ENCODE results near the gene USP6NL.

USP6NL gene

DNA sequence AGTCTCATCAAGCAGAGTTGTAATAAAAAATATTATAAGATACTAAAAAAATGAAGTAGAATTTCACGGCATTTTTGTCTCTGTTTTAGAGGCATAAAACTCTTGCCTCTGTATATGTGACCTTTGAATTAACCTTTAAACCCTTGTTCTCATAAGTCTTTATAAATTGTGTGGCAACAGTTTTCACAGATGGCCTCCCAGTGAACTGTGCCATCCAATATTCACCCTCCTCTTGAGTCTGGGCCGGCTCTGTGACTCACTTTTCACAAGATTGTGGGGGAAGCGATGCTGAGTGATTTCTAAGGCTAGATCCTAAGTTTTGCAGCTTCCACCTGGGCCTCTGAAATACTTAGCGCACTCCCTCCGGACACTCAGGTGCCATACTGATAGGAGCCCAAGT is 4.6 kb upstream of the USP6NL start:
- no peak for DNase-seq (ENCODE audit: low read depth, low spot score)

- no peak for DNase-seq (ENCODE audit: low read depth, low spot score)
These were observed 3.9 kb upstream of the USP6NL start for GRCh38 chr10:11615396-11615795.

DNA sequence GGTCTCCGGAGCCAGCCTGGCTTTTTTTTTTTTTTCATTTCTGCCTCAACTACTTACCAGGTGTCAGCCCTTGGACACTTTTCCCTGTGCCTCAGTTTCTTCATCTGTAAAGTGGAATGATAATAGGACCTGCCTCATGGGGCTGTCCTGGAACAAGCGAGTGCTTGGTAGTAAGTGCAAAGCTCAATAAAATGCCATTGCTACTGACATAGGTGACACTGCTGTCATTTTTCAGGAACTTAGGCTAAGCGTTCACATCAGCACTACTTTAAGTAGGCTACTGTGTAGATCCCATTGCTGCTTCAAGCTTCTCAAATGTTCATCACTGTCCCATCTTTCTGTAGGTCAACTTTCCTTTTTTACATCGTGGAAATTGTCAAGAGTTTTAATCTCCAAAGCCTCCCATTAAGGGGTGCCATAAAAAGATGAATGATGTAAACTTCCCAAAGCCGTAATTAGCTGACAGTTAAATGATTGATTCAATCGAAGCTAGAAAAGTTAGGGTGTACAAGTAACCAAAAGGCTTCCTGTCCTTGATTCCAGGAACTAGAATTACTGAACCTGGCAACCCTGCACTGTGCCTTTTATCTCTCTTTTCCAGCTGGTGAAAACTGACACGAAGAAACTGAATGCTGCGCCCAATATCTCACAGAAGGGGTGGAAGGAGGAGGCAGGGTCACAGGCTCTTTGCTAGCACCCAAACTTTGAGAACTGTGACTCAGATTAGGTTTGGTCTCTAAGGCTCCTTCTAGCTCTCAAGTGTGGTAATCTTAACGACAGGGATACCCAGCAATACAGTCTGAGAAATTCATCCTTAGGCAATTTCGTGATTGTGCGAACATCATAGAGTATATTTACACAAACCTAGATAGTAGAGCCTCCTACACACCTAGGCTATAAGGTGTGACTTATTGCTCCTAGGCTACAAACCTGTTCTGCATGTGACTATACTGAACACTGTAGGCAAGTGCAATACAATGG is 861 bp upstream of the USP6NL start:
- DNase-seq (ENCODE audit: low read depth, low spot score): no peak

- no peak for DNase-seq (ENCODE audit: low read depth, low spot score)
These were observed 613 bp downstream of the USP6NL start for GRCh38 chr10:11610826-11611247.

DNA sequence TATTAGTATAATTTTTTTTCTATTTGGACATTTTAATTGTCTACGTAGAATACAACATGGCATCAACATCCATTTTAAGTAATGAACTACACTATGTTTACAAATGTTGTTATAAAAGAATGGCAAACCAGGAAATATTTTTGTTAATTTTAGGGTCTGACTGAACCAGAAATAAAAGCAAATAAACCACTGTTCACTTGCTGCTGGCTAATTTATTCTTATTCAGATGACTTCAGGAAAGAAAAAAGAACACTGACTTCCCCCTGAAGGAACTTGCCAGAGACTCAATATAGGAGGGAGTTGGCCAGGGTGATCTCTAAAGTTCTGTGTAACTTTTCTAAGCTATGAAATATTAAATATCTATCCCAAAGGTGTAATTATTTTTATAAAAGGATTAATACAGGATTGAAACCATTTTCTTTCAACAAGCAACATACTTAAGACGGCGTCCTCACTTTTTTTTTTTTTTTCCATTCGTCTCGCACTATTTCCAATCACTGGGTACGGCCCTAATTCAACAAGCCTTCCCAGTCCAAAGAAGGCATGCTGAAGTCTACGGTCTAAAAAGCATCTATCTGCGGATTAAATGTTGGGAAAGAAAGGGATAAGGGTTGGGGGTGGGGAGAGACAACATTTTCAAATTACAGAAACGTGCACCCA is 1.2 kb downstream of the USP6NL start:
- DNase-seq (ENCODE audit: low read depth, low spot score): no peak

DNA sequence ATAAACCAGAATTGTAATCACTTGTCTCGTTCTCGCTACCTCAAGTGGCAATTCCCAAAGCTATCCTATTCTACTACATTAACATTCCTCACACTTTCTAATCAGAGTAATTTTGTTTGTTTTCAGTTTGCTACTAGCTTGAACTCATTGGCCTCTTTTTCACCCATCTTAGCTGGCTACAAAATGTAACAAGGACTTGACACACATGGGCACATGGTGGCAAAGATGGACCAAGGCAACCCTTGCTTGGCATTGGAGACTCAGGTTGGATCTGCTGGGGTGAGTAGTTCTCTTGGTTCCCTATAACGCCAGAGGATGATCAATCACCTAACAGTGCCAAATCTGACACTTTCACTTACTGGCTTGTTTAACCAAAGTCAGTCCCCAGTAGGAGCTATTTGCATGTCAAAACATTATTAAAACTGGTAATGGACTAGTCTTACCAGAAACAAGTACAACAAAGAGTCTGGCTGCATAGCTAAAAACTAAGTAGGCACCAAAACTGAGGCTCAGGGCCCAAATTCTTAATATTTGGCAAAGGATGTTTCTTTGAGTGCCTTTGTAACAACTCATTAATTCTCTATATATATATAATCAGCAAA is 1.9 kb downstream of the USP6NL start:
- DNase-seq (ENCODE audit: low read depth, low spot score): no peak

- DNase-seq (ENCODE audit: low read depth, low spot score): no peak
These were observed 2.4 kb downstream of the USP6NL start for GRCh38 chr10:11609052-11609451.

DNA sequence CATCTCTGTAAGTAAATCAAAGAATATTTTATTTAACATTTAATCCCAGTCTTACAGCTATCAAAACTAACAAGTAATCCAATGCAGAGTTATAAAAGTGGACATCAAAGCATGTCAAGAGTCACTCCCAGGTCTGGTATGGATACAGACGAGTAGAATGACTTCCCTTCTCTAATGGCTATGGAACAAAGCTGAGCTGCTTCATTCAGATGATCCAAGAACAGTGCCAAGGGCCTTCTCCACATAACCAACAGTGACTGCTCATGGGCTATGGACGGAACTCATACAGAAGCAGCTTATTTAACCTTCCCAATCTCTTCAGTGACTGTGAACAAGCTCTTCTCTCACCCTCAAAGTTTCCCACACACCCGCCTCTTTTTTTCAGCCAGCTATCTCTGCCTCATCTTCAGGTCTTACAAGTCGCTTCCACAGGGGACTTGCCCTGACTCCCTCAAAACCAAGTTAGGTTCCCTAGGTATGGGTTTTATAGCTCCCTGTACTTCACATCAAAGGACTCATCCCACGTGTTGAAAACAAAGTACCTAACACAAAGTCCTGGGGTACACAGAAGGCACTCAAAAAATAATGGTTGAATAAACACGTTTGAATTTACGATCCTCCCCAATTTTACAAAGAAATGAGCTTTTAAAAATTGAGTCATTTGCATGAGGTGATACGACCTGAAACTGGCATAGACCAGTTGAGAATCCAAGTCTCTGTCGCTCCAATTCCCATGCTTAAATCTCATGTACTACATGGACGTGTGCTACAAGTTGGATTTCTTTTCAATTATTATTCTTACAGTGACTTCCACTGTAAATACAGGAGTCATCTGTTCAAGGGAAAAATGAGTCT is 3.1 kb downstream of the USP6NL start:
- DNase-seq (ENCODE audit: low read depth, low spot score): no peak

- DNase-seq (ENCODE audit: low read depth, low spot score): no peak
These were observed 5.5 kb downstream of the USP6NL start for GRCh38 chr10:11605807-11606408.

GRCh38 chr10:11604865-11605650 is 6.4 kb downstream of the USP6NL start:
- no peak for DNase-seq (ENCODE audit: low read depth, low spot score)

GRCh38 chr10:11603741-11604140 is 7.7 kb downstream of the USP6NL start:
- DNase-seq (ENCODE audit: low read depth, low spot score): no peak

- no peak for DNase-seq (ENCODE audit: low read depth, low spot score)
These were observed 8.4 kb downstream of the USP6NL start for GRCh38 chr10:11602919-11603523.

- DNase-seq (ENCODE audit: low read depth, low spot score): no peak
These were observed 9.1 kb downstream of the USP6NL start for GRCh38 chr10:11602358-11602757.

GRCh38 chr10:11601670-11602069 is 9.8 kb downstream of the USP6NL start:
- no peak for DNase-seq (ENCODE audit: low read depth, low spot score)

DNA sequence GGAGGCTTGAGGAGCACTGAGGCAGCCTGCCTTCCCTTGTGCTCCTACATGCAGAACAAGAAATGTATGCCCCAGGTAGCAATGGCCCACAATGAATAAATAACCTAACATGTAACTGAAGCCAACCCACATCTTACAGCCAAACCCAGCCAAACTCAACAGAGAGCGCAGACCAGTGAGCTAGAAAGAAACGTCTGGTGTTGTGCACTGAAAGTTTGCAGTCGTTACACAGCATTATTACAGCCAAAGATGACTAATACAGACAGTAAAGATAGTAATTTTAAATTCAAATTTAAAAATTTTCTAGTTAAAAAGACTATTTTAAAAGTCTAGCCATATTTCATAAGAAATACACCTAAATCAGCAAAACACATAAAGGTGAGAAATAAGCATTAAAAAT is 11.2 kb downstream of the USP6NL start:
- no peak for DNase-seq (ENCODE audit: low read depth, low spot score)

- no peak for DNase-seq (ENCODE audit: low read depth, low spot score)
These were observed 12.6 kb downstream of the USP6NL start for GRCh38 chr10:11598712-11599397.

DNA sequence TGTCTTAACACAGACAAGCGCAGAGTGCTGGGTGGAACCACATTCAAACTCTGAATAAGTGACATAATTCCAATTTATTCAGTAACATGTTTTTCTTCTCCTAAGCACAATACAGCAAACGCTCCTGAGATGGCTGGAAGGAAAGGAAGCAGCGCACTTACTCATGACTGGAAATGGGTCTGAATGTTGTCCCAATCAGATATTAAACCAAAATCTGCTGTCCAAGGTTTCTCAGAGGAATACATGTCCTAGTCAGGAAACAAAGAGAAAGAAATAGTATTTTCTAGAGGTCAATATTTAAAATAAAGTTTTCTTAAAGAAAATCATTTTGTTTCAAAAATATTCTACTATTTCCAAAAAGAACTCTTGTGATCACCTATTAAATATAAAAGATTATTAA is 14.0 kb downstream of the USP6NL start:
- DNase-seq (ENCODE audit: low read depth, low spot score): no peak

- no peak for DNase-seq (ENCODE audit: low read depth, low spot score)
These were observed 16.1 kb downstream of the USP6NL start for GRCh38 chr10:11595395-11595692.

- DNase-seq (ENCODE audit: low read depth, low spot score): no peak
These were observed 16.7 kb downstream of the USP6NL start for GRCh38 chr10:11594589-11595394.
